Measurements from ENCODE around the gene SLFNL1.
A peak's percentile ranks its signal among the peaks of the same experiment; 100 is the strongest.

The SLFNL1 gene

DNA sequence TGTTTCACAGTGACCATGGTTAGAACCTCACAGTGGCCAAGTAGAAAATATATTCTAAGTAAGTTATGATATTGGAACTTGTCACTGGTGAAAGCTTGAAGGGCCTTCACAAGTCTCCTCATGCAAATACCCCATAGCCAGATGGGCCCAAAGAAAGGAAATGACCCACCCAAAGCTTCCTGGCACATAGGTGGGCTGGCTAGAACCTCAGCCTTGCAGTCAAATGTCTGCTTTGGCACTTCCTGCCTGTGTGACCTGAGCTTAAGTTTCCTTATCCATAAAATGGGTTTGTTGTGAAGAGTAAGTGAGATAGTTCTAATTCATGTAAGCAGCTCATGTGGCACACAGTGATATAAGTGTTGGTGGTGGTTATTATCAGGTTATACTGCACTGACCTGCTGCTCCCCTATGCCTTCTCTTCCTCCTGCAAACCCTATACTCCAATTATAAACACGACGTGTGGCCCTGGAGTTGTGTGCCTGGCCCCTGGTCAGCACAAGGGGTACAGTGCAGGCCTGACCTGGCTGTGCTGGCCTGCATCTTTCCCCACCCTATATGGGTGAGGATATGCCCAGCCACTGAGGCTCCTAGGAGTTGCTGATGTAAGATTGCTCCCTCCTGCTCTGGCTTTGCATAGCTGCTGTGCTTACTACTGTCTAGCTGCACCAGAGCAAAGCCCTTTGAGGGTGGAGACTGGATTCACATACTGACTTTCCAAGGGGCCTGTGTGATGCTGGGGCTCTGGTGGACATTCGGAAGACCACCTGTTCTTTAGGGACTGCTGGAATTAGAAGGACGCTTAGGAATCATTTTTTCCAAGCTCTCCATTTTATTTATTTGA, 4.7 kb upstream of the SLFNL1 start:
- TF ChIP-seq LEF1 (IDR thresholded peaks at IDR 0.05; ENCODE audit: borderline replicate concordance) (no peak), FOXK2 (IDR thresholded peaks at IDR 0.05) (no peak), NFRKB (IDR thresholded peaks at IDR 0.05) (no peak), ELF4 (IDR thresholded peaks at IDR 0.05) (no peak), SP1 (IDR thresholded peaks at IDR 0.05) (no peak)
- CTCF ChIA-PET = no interaction called here
- DNase-seq (ENCODE audit: extremely low spot score) = no peak
- POLR2A ChIA-PET = no interaction called here

DNA sequence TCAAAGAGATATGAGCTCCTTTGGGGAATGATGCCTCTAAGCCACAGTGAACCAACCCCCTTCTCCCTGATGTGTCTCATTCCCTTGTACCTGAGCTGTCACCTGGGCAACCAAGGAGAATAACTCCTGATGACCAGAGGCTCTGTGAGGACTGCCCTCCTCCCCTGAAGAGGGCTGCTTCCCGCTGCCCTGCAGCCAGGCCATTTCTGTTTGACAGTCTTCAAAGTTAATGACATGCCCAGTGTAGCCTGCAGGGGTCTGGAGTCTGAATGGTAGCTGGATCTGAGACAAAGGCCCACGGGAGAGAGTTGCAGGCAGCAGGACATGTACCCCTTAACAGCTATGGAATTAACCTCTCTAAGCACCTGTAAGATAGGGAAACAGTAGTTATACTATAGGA, 3.4 kb upstream of the SLFNL1 start:
- TF ChIP-seq BHLHE40 (IDR thresholded peaks at IDR 0.05; ENCODE audit: borderline replicate concordance) (no peak), HDGF (IDR thresholded peaks at IDR 0.05; ENCODE audit: borderline replicate concordance) (no peak), FOXK2 (IDR thresholded peaks at IDR 0.05) (no peak), CTBP1 (IDR thresholded peaks at IDR 0.05; ENCODE audit: borderline replicate concordance) (no peak), FOXA1 (IDR thresholded peaks at IDR 0.05) (no peak), ARNT (IDR thresholded peaks at IDR 0.05) (no peak), NFRKB (IDR thresholded peaks at IDR 0.05) (no peak), SP1 (IDR thresholded peaks at IDR 0.05) (no peak), LEF1 (IDR thresholded peaks at IDR 0.05; ENCODE audit: borderline replicate concordance) (no peak), FOXM1 (IDR thresholded peaks at IDR 0.05; ENCODE audit: borderline replicate concordance) (no peak), SUZ12 (IDR thresholded peaks at IDR 0.05) (no peak), ELF4 (IDR thresholded peaks at IDR 0.05) (no peak), L3MBTL2 (conservative IDR thresholded peaks at IDR 0.05) (no peak), ZNF384 (IDR thresholded peaks at IDR 0.05) (no peak), TARDBP (IDR thresholded peaks at IDR 0.05) (no peak)
- TF ChIP-seq, protein P1, sequence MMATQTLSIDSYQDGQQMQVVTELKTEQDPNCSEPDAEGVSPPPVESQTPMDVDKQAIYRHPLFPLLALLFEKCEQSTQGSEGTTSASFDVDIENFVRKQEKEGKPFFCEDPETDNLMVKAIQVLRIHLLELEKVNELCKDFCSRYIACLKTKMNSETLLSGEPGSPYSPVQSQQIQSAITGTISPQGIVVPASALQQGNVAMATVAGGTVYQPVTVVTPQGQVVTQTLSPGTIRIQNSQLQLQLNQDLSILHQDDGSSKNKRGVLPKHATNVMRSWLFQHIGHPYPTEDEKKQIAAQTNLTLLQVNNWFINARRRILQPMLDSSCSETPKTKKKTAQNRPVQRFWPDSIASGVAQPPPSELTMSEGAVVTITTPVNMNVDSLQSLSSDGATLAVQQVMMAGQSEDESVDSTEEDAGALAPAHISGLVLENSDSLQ (IDR thresholded peaks at IDR 0.05) = no peak
- no peak for DNase-seq (ENCODE audit: extremely low spot score)
- ChIA-PET POLR2A (no interaction called here), CTCF (interaction anchor here (0.6 kb wide), 1 partner anchor 120 kb away, joined by 3 read pairs; no protein-coding TSS in a partner anchor)

DNA sequence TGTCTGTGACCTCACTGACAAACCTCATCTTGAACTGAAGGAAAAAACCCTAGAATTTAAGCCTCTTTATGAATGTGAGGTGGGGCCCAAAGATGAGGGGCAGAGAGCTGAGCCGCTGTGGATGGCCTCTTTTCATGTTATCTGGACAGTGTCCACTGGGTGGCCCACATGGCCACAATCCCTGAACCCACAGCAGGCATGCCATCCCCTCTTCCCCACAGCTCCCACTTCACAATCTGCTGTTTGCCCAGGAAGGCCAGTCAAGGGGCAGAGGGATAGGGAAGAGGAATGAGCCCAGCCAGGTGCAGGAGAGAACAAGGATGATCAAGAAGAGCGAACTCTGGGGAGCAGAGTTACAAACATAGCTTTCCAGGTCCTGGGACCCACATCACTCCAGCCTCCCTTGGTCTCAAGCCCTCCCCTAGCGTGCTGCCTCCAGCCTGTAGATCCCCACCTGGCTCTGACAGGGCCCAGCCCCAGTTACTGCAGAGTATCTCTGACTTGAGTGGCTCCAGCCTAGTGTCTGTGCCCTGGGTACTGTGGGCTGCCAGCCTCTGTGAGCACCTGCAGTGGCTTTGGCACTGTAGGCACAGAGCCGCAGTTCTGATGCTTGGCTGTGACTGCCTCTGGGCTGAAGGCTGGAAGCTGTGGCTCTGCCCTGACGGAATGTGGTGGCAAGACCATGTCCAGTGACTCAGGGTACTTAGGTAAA, 1.9 kb upstream of the SLFNL1 start:
- CTCF ChIA-PET = interaction anchor here (0.7 to 1.0 kb wide), 2 partner anchors 11 to 73 kb away, joined by 3 to 4 read pairs; no protein-coding TSS in a partner anchor
- POLR2A ChIA-PET = interaction anchor here (0.9 kb wide), 1 partner anchor 44 kb away, joined by 4 read pairs; the partner anchor contains the start of gene CTPS1
- TF ChIP-seq LEF1 (IDR thresholded peaks at IDR 0.05; ENCODE audit: borderline replicate concordance) (no peak), L3MBTL2 (conservative IDR thresholded peaks at IDR 0.05) (no peak), CTBP1 (IDR thresholded peaks at IDR 0.05; ENCODE audit: borderline replicate concordance) (no peak), FOXA1 (IDR thresholded peaks at IDR 0.05) (no peak), SP1 (IDR thresholded peaks at IDR 0.05) (no peak), ZNF384 (IDR thresholded peaks at IDR 0.05) (no peak), TARDBP (IDR thresholded peaks at IDR 0.05) (no peak), ARNT (IDR thresholded peaks at IDR 0.05) (no peak), BHLHE40 (IDR thresholded peaks at IDR 0.05; ENCODE audit: borderline replicate concordance) (no peak), HDGF (IDR thresholded peaks at IDR 0.05; ENCODE audit: borderline replicate concordance) (no peak), NFRKB (IDR thresholded peaks at IDR 0.05) (no peak), SUZ12 (IDR thresholded peaks at IDR 0.05) (no peak)
- peak; percentile 52 for DNase-seq (ENCODE audit: extremely low spot score)

DNA sequence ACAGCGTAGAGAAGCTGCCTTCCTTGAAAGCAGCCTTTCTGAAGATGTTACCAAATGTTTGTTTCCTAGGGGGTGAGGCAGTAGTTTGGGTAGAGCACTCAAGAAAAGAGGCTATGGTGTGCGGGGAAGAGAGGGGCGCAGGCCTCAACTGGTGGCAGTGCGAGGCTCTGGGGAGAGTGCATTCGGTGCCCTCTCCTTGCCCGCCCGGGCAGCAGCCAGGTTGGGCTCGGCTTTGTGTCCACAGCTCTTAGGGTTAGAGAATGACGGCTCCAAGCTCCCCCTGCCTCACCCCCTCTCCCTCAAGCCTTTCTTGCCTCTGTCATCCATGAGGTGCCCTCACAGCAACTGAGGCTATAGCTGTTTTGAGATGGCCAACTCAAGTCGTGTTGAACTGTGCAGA, 899 bp upstream of the SLFNL1 start:
- POLR2A ChIA-PET = interaction anchor here (1.4 kb wide), 1 partner anchor 18 kb away, joined by 4 read pairs; no protein-coding TSS in a partner anchor
- TF ChIP-seq BHLHE40 (IDR thresholded peaks at IDR 0.05; ENCODE audit: borderline replicate concordance) (no peak), ELF4 (IDR thresholded peaks at IDR 0.05) (no peak), FOXA1 (IDR thresholded peaks at IDR 0.05) (no peak), ZNF384 (IDR thresholded peaks at IDR 0.05) (no peak), CTBP1 (IDR thresholded peaks at IDR 0.05; ENCODE audit: borderline replicate concordance) (no peak), FOXK2 (IDR thresholded peaks at IDR 0.05) (no peak), HDGF (IDR thresholded peaks at IDR 0.05; ENCODE audit: borderline replicate concordance) (no peak), FOXM1 (IDR thresholded peaks at IDR 0.05; ENCODE audit: borderline replicate concordance) (no peak), SP1 (IDR thresholded peaks at IDR 0.05) (no peak), L3MBTL2 (conservative IDR thresholded peaks at IDR 0.05) (no peak), TARDBP (IDR thresholded peaks at IDR 0.05) (no peak), SUZ12 (IDR thresholded peaks at IDR 0.05) (no peak), ARNT (IDR thresholded peaks at IDR 0.05) (no peak), LEF1 (IDR thresholded peaks at IDR 0.05; ENCODE audit: borderline replicate concordance) (no peak), NFRKB (IDR thresholded peaks at IDR 0.05) (no peak)
- TF ChIP-seq, protein P1 (IDR thresholded peaks at IDR 0.05) = no peak
- DNase-seq (ENCODE audit: extremely low spot score) = no peak
- CTCF ChIA-PET = interaction anchor here (1.0 kb wide), 1 partner anchor 10 kb away, joined by 4 read pairs; no protein-coding TSS in a partner anchor

DNA sequence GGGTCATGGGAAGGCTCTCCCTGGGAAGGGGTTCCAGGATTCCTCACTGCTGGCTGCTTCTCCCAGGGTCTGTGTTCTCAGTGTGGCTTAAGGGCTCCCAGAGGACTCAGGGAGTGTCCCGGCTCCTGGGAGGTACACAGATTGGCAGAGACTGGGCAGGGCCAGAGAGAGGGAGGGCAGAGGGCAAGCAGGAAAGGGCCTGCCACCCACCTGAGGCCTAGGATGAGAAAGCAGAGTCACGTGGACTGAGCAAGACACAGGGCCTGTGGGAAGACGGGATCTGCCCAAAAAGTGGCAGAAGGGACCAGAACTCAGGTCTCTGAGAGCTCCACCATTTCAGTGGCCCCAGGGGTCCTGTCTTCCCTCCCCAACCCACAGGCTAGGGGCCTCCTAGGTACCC, 871 bp downstream of the SLFNL1 start:
- DNase-seq (ENCODE audit: extremely low spot score) = no peak
- POLR2A ChIA-PET = interaction anchor here (2.8 kb wide), 1 partner anchor 41 kb away, joined by 10 read pairs; the partner anchor contains the start of gene CTPS1

DNA sequence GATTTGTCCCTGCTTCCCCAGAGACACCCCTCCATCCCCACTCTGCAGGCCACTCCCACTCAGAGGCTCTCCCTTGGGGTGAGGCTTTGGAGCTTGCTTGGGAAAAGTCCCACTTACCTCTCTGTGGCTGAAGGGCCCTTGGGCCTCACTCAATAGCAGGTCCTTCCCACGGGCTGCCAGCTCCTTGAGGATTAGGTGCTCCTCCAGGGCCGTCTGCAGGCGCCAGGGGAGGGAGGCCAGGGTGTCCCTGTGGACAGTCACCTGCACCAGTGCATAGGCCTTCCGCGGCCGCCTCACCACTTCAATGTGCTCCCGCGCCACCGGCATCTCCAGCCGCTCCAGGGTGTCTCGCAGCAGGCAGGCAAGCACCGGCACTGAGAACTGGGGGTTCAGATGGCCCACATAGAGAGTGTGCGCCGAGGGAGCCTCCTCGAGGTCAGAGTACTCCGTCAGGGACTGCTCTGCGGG, 1.4 kb downstream of the SLFNL1 start:
- CTCF ChIA-PET = no interaction called here
- TF ChIP-seq LEF1 (IDR thresholded peaks at IDR 0.05; ENCODE audit: borderline replicate concordance) (no peak), SP1 (IDR thresholded peaks at IDR 0.05) (no peak), CTBP1 (IDR thresholded peaks at IDR 0.05; ENCODE audit: borderline replicate concordance) (no peak), ARNT (IDR thresholded peaks at IDR 0.05) (no peak), FOXA1 (IDR thresholded peaks at IDR 0.05) (no peak), NFRKB (IDR thresholded peaks at IDR 0.05) (no peak), FOXK2 (IDR thresholded peaks at IDR 0.05) (no peak), ZNF384 (IDR thresholded peaks at IDR 0.05) (no peak), SUZ12 (IDR thresholded peaks at IDR 0.05) (no peak), L3MBTL2 (conservative IDR thresholded peaks at IDR 0.05) (no peak), HDGF (IDR thresholded peaks at IDR 0.05; ENCODE audit: borderline replicate concordance) (no peak), ELF4 (IDR thresholded peaks at IDR 0.05) (no peak), FOXM1 (IDR thresholded peaks at IDR 0.05; ENCODE audit: borderline replicate concordance) (no peak), BHLHE40 (IDR thresholded peaks at IDR 0.05; ENCODE audit: borderline replicate concordance) (no peak), TARDBP (IDR thresholded peaks at IDR 0.05) (no peak)
- TF ChIP-seq, protein P1 (IDR thresholded peaks at IDR 0.05) = no peak
- DNase-seq (ENCODE audit: extremely low spot score) = no peak
- POLR2A ChIA-PET = interaction anchor here (2.8 kb wide), 1 partner anchor 40 kb away, joined by 10 read pairs; the partner anchor contains the start of gene CTPS1

More for the DNA sequence above, 871 bp downstream of the SLFNL1 start:
- CTCF ChIA-PET = no interaction called here
- TF ChIP-seq SP1 (IDR thresholded peaks at IDR 0.05) = no peak

Measured in HEK293T (cell line).